Cardiac muscle cell (in vitro differentiated cells and primary cell): Measurements from ENCODE around the gene NNT. TPM values are rescaled to one million over a fixed set of nuclear protein-coding genes. Genes with fewer than 3 reads are reported as not detected.
"Not testable (repeated sequence)": the region's sequence is repeated elsewhere in the genome, so short reads cannot be mapped to it uniquely, and the experiment has no call there.

Experiments used
- DNase-seq, 2 donors: peaks; one replicate each; pipeline versions ENCODE4 v3.0.0 to v3.0.0-alpha.2; 2010 to 2017; ENCODE audit warnings: low read depth in 1 of 2, low spot score in 1 of 2
- H3K27ac ChIP-seq: fragments of 200-600 bp; sonication (generic); 2 replicates; pipeline ENCODE4 v1.5.1; 2016
- H3K27me3 ChIP-seq: fragments of 200-600 bp; sonication (generic); 2 replicates; pipeline ENCODE4 v1.6.0; 2016; ENCODE audit warnings: control low read depth
- H3K36me3 ChIP-seq: fragments of 200-600 bp; sonication (generic); 2 replicates; pipeline ENCODE4 v1.5.1; 2016; ENCODE audit warnings: control low read depth
- H3K4me1 ChIP-seq: fragments of 200-600 bp; sonication (generic); 2 replicates; pipeline ENCODE4 v1.8.1; 2017; ENCODE audit warnings: low read depth, mild to moderate bottlenecking, mixed run types
- H3K4me3 ChIP-seq: fragments of 200-600 bp; sonication (generic); 2 replicates; pipeline ENCODE4 v1.5.1; 2016; ENCODE audit warnings: mild to moderate bottlenecking
- H3K9me3 ChIP-seq: fragments of 200-600 bp; sonication (generic); 2 replicates; pipeline ENCODE4 v1.5.1; 2017; ENCODE audit warnings: low read depth, mild to moderate bottlenecking, control low read depth
- polyA plus RNA-seq: library from polyadenylated mRNA; unstranded; fragments of >200 nt; fragmentation: Nextera tagmentation; extraction: Ambion mirVana; gene quantifications from 2 replicates; pipeline ENCODE4 v1.2.1, GENCODE V29; 2016
- total RNA-seq: library from RNA; depleted of rRNA; stranded (reverse); fragments of >200 nt; gene quantifications from 2 replicates; pipeline ENCODE4 v1.2.3, GENCODE V29; 2016
- TF ChIP-seq, protein P1 (sequence below): IDR thresholded peaks from 2 replicates; pipeline ENCODE4 v1.5.1; 2012; ENCODE audit warnings: low read depth, mild to moderate bottlenecking, low read length

The NNT gene
- total and polyA plus RNA-seq, 2 experiments from 2014 or later, result 103 to 123 TPM

DNA sequence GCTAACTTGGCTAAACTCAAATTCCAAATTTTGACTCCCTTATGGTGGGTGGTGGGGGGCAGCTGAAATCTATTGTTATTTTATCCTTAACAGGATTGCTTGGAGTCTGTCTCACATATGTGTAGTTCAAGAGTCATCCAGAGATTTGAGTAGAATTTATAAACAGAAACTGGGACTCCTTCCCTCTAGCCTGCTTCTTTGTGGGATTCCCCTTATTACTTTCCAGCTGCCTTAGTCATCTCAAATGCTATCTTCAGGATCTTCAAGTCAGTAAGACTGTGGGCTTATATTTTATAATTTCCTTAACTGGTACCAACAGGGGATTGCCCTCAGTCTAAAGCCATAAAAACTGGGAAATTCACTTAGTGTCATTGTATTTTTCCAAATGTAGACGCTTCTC, 55.5 kb downstream of the NNT start:
- no peak for DNase-seq

GRCh38 chr5:43659075-43659474, 56.1 kb downstream of the NNT start:
- H3K27ac ChIP-seq, result no peak overlapping the region
- TF ChIP-seq, protein P1, sequence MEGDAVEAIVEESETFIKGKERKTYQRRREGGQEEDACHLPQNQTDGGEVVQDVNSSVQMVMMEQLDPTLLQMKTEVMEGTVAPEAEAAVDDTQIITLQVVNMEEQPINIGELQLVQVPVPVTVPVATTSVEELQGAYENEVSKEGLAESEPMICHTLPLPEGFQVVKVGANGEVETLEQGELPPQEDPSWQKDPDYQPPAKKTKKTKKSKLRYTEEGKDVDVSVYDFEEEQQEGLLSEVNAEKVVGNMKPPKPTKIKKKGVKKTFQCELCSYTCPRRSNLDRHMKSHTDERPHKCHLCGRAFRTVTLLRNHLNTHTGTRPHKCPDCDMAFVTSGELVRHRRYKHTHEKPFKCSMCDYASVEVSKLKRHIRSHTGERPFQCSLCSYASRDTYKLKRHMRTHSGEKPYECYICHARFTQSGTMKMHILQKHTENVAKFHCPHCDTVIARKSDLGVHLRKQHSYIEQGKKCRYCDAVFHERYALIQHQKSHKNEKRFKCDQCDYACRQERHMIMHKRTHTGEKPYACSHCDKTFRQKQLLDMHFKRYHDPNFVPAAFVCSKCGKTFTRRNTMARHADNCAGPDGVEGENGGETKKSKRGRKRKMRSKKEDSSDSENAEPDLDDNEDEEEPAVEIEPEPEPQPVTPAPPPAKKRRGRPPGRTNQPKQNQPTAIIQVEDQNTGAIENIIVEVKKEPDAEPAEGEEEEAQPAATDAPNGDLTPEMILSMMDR, result no peak
- no peaks in the 10 kb centered on the region for H3K27me3 ChIP-seq
- no peak overlapping the region for H3K4me3 ChIP-seq
- no peak for DNase-seq
- no peaks in the 10 kb centered on the region for H3K9me3 ChIP-seq
- H3K4me1 ChIP-seq, result no peaks in the 10 kb centered on the region
- peaks cover 42% of the 10 kb centered on the region for H3K36me3 ChIP-seq

More for the DNA sequence above, 55.5 kb downstream of the NNT start:
- Histone ChIP-seq H3K36me3 (peaks cover 44% of the 10 kb centered on the region), H3K4me3 (no peak overlapping the region), H3K4me1 (no peaks in the 10 kb centered on the region), H3K27ac (no peak overlapping the region), H3K9me3 (no peaks in the 10 kb centered on the region), H3K27me3 (no peaks in the 10 kb centered on the region)
- TF ChIP-seq, protein P1, result no peak

DNA sequence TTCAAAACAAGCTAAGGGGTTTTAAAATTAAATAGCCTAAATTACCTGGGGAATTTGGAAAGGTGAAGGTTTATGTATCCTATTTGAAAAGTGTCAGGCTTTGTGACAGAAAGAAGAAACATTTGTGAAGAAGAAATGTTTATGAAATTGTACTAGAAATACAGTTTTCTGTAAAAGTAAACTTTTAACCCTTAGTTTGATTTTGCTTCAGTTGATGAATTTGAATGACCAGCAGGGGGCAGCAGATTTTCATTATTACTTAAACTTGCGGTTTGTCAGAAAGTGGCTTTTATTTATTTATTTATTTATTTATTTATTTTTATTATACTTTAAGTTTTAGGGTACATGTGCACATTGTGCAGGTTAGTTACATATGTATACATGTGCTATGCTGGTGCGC, 58.1 kb downstream of the NNT start:
- TF ChIP-seq, protein P1, result peak; percentile 41
- peaks cover 35% of the 10 kb centered on the region for H3K36me3 ChIP-seq
- peak; percentile 61 to 72 for DNase-seq
- no peak overlapping the region for H3K27ac ChIP-seq
- no peaks in the 10 kb centered on the region for H3K4me1 ChIP-seq
- H3K9me3 ChIP-seq, result no peaks in the 10 kb centered on the region
- no peak overlapping the region for H3K4me3 ChIP-seq
- no peaks in the 10 kb centered on the region for H3K27me3 ChIP-seq

DNA sequence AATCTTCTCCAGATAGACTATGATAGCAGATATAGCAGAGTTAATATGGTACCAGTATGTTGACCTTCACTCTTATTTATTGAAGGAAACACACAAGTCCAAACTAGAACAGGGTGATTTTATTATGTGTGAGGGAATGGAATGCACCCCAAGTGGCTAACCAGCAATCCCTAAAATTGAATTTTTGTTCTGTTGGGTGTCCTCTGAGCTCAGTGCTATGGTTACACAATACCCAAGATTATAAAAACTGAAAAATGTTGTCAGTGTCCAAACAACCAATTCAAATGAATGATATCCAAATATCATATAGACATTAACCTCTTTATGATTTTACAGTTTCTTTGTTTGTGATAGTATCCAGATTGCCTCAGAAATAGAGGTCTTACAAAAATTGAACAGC, 60.9 kb downstream of the NNT start:
- Histone ChIP-seq H3K36me3 (peaks cover 21% of the 10 kb centered on the region), H3K27me3 (no peaks in the 10 kb centered on the region), H3K4me1 (no peaks in the 10 kb centered on the region), H3K9me3 (no peaks in the 10 kb centered on the region), H3K4me3 (no peak overlapping the region), H3K27ac (no peak overlapping the region)
- no peak for DNase-seq
- TF ChIP-seq, protein P1, result no peak

DNA sequence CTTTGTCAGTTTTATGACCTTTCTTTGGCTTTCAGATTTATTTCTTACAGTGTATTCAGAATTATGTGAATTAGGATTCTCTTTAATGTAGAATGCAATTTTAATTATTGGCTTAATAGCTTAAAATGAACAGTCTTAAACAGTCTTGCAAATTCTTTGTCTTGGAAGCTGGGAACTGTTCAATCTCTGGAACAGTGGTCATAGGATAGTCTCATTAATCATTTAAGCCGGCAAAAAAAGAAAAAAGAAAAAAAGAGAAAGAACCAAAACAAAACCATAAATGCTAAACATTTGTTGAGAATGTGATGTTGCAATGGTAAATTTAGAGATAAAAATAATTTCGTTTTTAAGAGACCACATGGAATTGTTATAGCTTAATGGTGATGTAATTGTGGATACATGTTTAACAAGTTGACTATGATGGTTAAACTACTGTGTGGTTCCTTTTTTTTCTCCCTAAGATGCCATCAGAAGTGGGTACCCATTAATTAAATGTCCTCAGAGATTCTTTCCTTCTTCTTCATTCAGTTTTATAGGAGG, 61.6 kb downstream of the NNT start:
- Histone ChIP-seq H3K4me3 (no peak overlapping the region), H3K27ac (no peak overlapping the region), H3K27me3 (no peaks in the 10 kb centered on the region), H3K9me3 (no peaks in the 10 kb centered on the region), H3K4me1 (no peaks in the 10 kb centered on the region), H3K36me3 (peaks cover 15% of the 10 kb centered on the region)
- DNase-seq, result no peak
- TF ChIP-seq, protein P1, result no peak

- not testable (repeated sequence) for DNase-seq, H3K9me3 ChIP-seq, H3K36me3 ChIP-seq, H3K4me1 ChIP-seq, H3K4me3 ChIP-seq, H3K27ac ChIP-seq, H3K27me3 ChIP-seq
Measured at GRCh38 chr5:43665749-43666148, 62.8 kb downstream of the NNT start.

GRCh38 chr5:43666728-43667127, 63.7 kb downstream of the NNT start:
- H3K4me1 ChIP-seq, H3K36me3 ChIP-seq, DNase-seq, H3K9me3 ChIP-seq, H3K27me3 ChIP-seq, H3K4me3 ChIP-seq, H3K27ac ChIP-seq: not testable (repeated sequence)

DNA sequence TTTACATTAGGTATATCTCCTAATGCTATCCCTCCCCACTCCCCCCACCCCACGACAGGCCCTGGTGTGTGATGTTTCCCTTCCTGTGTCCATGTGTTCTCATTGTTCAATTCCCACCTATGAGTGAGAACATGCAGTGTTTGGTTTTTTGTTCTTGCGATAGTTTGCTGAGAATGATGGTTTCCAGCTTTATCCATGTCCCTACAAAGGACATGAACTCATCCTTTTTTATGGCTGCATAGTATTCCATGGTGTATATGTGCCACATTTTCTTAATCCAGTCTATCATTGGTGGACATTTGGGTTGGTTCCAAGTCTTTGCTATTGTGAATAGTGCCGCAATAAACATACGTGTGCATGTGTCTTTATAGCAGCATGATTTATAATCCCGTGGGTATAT, 64.4 kb downstream of the NNT start:
- not testable (repeated sequence) for DNase-seq, H3K9me3 ChIP-seq, H3K36me3 ChIP-seq, H3K4me3 ChIP-seq, H3K4me1 ChIP-seq, H3K27ac ChIP-seq, H3K27me3 ChIP-seq
